ENCODE data around the gene WDR3. TPM values are rescaled to one million over a fixed set of nuclear protein-coding genes. Genes with fewer than 3 reads are reported as not detected.

Gene WDR3
- total RNA-seq, 1 donor from 2014 or later = 12.0 TPM

GRCh38 chr1:117930484-117930883 is 945 bp downstream of the WDR3 start:
- ATAC-seq (no peak), DNase-seq (no peak)
- intact Hi-C loops (cut with micrococcal nuclease) = no loop called here

GRCh38 chr1:117932576-117932975 is 3.0 kb downstream of the WDR3 start:
- ATAC-seq (no peak), DNase-seq (no peak)
- intact Hi-C loops (cut with micrococcal nuclease) = no loop called here

- intact Hi-C loops (cut with micrococcal nuclease) = no loop called here
- no peak for ATAC-seq
- DNase-seq = no peak
Measured at GRCh38 chr1:117933769-117934168, 4.2 kb downstream of the WDR3 start.

GRCh38 chr1:117942293-117942692 is 12.8 kb downstream of the WDR3 start:
- DNase-seq = no peak
- intact Hi-C loops (cut with micrococcal nuclease) = no loop called here
- no peak for ATAC-seq

- intact Hi-C loops (cut with micrococcal nuclease) = no loop called here
- ATAC-seq = no peak
- DNase-seq = no peak
Measured at GRCh38 chr1:117952386-117952785, 22.8 kb downstream of the WDR3 start.

- intact Hi-C loops (cut with micrococcal nuclease) = no loop called here
- no peak for DNase-seq
- no peak for ATAC-seq
Measured at GRCh38 chr1:117959364-117959763, 29.8 kb downstream of the WDR3 start.

GRCh38 chr1:117964290-117965038 is 34.9 kb downstream of the WDR3 start:
- no peak for DNase-seq
- ATAC-seq = no peak
- intact Hi-C loops (cut with micrococcal nuclease) = no loop called here

- DNase-seq = no peak
- intact Hi-C loops (cut with micrococcal nuclease) = no loop called here
- no peak for ATAC-seq
Measured at GRCh38 chr1:117967477-117967876, 37.9 kb downstream of the WDR3 start.

- intact Hi-C loops (cut with micrococcal nuclease) = no loop called here
- ATAC-seq (no peak), DNase-seq (no peak)
Measured at GRCh38 chr1:117967881-117968280, 38.3 kb downstream of the WDR3 start.

- intact Hi-C loops (cut with micrococcal nuclease) = no loop called here
- DNase-seq = no peak
- no peak for ATAC-seq
Measured at GRCh38 chr1:117970252-117970651, 40.7 kb downstream of the WDR3 start.

- ATAC-seq (no peak), DNase-seq (no peak)
- intact Hi-C loops (cut with micrococcal nuclease) = no loop called here
Measured at GRCh38 chr1:117971777-117972176, 42.2 kb downstream of the WDR3 start.

GRCh38 chr1:117976381-117976780 is 46.8 kb downstream of the WDR3 start:
- ATAC-seq (no peak), DNase-seq (no peak)
- intact Hi-C loops (cut with micrococcal nuclease) = no loop called here

GRCh38 chr1:117981455-117982192 is 52.1 kb downstream of the WDR3 start:
- ATAC-seq (no peak), DNase-seq (no peak)
- intact Hi-C loops (cut with micrococcal nuclease) = no loop called here

GRCh38 chr1:117985239-117985638 is 55.7 kb downstream of the WDR3 start:
- intact Hi-C loops (cut with micrococcal nuclease) = no loop called here
- no peak for DNase-seq
- ATAC-seq = no peak

GRCh38 chr1:117985973-117986372 is 56.4 kb downstream of the WDR3 start:
- intact Hi-C loops (cut with micrococcal nuclease) = no loop called here
- no peak for DNase-seq
- ATAC-seq = no peak

GRCh38 chr1:118004312-118004711 is 74.8 kb downstream of the WDR3 start:
- no peak for DNase-seq
- intact Hi-C loops (cut with micrococcal nuclease) = no loop called here
- ATAC-seq = no peak

- ATAC-seq (no peak), DNase-seq (no peak)
- intact Hi-C loops (cut with micrococcal nuclease) = no loop called here
Measured at GRCh38 chr1:118007391-118007790, 77.9 kb downstream of the WDR3 start.

- DNase-seq (no peak), ATAC-seq (no peak)
- intact Hi-C loops (cut with micrococcal nuclease) = no loop called here
Measured at GRCh38 chr1:118008011-118008410, 78.5 kb downstream of the WDR3 start.

GRCh38 chr1:118012515-118013124 is 83.1 kb downstream of the WDR3 start:
- intact Hi-C loops (cut with micrococcal nuclease) = no loop called here
- DNase-seq (no peak), ATAC-seq (no peak)

GRCh38 chr1:118013336-118013735 is 83.8 kb downstream of the WDR3 start:
- no peak for DNase-seq
- intact Hi-C loops (cut with micrococcal nuclease) = no loop called here

GRCh38 chr1:118013938-118014337 is 84.4 kb downstream of the WDR3 start:
- intact Hi-C loops (cut with micrococcal nuclease) = no loop called here
- no peak for DNase-seq
- ATAC-seq = no peak

More at GRCh38 chr1:118013336-118013735, 83.8 kb downstream of the WDR3 start:
- ATAC-seq = no peak

Measured in left ventricle myocardium superior (tissue), 1 donor.